Thoracic aorta (tissue), 2 donors: ENCODE measurements around the gene MARK3. TPM values are rescaled to one million over a fixed set of nuclear protein-coding genes. Genes with fewer than 3 reads are reported as not detected.

Experiments used
- ATAC-seq: fragments of 150-250 bp; one replicate; pipeline ENCODE4 v1.8.0; 2017; ENCODE audit warnings: low read depth; ENCODE audit not compliant: insufficient number of reproducible peaks, low FRiP score
- DNase-seq: peaks from one replicate; pipeline ENCODE4 v3.0.0-alpha.2; 2020; ENCODE audit warnings: low spot score
- H3K27ac ChIP-seq, 2 donors: fragments of 200-600 bp; sonication (generic); 1 replicate in 1 of 2; 2 replicates in 1 of 2; pipeline ENCODE4 v1.5.1; 2016; ENCODE audit warnings: mild to moderate bottlenecking in 2 of 2, moderate library complexity in 2 of 2
- H3K27me3 ChIP-seq: fragments of 200-600 bp; sonication (generic); replicated peaks from 2 replicates; pipeline ENCODE4 v1.6.0; 2016; ENCODE audit warnings: mild to moderate bottlenecking; ENCODE audit not compliant: insufficient read depth
- H3K36me3 ChIP-seq: fragments of 200-600 bp; sonication (generic); one replicate; pipeline ENCODE4 v1.5.1; 2016
- H3K4me1 ChIP-seq, 2 donors: fragments of 200-600 bp; sonication (generic); 1 replicate in 1 of 2; 2 replicates in 1 of 2; pipeline versions ENCODE4 v1.5.1 to v1.6.0; 2016; ENCODE audit warnings: low read depth in 2 of 2, mild to moderate bottlenecking in 1 of 2; ENCODE audit not compliant: control insufficient read depth in 1 of 2
- H3K4me3 ChIP-seq: fragments of 200-600 bp; sonication (generic); 2 replicates; pipeline ENCODE4 v1.5.1; 2016; ENCODE audit warnings: mild to moderate bottlenecking
- H3K9me3 ChIP-seq: fragments of 200-600 bp; sonication (generic); 2 replicates; pipeline ENCODE4 v1.5.1; 2016
- total RNA-seq, 2 donors: library from RNA; depleted of rRNA; stranded (reverse); fragments of >200 nt; gene quantifications; one replicate each; pipeline versions ENCODE4 v1.1.0 to v1.2.3, GENCODE V29; 2016
- TF ChIP-seq, protein P1 (sequence below): fragments of 200-600 bp; sonication (generic); IDR thresholded peaks from one replicate; pipeline ENCODE4 v1.5.1; 2019; ENCODE audit warnings: antibody characterized with exemption

The MARK3 gene
- total RNA-seq = 100 to 1,000 TPM in 1 of 2 donors, 10 to 100 TPM in 1; 77.6 to 133 TPM

DNA sequence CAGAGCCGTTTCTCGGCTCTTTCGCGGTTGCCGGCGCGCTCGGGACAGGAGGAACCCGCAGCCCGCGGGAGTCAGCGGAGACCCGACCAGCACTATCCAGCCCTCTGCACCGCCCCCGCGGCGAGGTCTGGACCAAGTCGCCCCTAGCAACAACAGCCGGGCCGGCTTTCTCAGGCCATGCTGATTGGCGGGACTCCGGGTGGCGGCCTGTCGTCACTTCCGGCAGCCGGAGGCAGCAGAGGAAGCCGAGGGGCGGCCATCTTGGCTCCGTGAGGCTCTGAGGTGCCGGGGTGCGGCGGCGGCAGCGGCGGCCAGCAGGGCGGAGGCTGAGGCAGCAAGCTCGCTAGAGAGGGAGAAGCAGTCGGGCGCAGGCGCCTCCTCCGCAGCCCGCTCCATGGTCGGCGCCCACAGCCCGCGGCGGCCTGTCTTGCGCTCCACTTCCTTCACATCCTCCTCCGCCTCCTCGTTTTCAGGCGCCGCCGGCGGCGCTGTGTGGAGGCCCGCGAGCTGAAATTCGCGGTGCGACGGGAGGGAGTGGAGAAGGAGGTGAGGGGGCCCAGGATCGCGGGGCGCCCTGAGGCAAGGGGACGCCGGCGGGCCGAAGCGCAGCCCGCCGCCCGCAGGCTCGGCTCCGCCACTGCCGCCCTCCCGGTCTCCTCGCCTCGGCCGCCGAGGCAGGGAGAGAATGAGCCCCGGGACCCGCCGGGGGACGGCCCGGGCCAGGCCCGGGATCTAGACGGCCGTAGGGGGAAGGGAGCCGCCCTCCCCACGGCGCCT, at the start of gene MARK3:
Gene MARK3, plus strand, starts transcription at position 264 of the 777 bp plus-strand sequence. CDS start 615 bp downstream, outside the sequence.
- peak; percentile 94 for DNase-seq
- TF ChIP-seq, protein P1, sequence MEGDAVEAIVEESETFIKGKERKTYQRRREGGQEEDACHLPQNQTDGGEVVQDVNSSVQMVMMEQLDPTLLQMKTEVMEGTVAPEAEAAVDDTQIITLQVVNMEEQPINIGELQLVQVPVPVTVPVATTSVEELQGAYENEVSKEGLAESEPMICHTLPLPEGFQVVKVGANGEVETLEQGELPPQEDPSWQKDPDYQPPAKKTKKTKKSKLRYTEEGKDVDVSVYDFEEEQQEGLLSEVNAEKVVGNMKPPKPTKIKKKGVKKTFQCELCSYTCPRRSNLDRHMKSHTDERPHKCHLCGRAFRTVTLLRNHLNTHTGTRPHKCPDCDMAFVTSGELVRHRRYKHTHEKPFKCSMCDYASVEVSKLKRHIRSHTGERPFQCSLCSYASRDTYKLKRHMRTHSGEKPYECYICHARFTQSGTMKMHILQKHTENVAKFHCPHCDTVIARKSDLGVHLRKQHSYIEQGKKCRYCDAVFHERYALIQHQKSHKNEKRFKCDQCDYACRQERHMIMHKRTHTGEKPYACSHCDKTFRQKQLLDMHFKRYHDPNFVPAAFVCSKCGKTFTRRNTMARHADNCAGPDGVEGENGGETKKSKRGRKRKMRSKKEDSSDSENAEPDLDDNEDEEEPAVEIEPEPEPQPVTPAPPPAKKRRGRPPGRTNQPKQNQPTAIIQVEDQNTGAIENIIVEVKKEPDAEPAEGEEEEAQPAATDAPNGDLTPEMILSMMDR = peak; percentile 34
- peak within 1 kb of the TSS; percentile 96 for H3K4me3 ChIP-seq
- H3K9me3 ChIP-seq = no peaks in the 10 kb centered on the region
- peak within 1 kb of the TSS; percentile 95 to 98 for H3K27ac ChIP-seq
- no peaks in the 10 kb centered on the region for H3K36me3 ChIP-seq
- H3K27me3 ChIP-seq = no peaks in the 10 kb centered on the region
- peaks cover 23 to 32% of the 10 kb centered on the region in 2 donors for H3K4me1 ChIP-seq
- peak; percentile 96 for ATAC-seq

DNA sequence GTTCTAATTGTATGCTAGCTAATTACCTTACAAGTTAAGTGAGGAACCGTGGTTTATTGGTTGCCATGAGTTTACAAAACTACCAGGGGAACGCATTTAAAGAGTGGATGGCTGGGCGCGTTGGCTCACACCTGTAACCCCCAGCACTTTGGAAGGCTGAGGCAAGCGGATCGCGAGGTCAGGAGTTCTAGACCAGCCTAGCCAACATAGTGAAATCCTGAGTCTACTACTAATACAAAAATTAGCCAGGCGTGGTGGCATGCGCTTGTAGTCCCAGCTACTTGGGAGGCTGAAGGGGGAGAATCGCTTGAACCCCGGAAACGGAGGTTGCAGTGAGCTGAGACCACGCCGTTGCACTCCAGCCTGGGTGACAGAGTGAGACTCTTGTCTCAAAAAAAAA, 49.0 kb upstream of the MARK3 start:
- no peaks in the 10 kb centered on the region for H3K27me3 ChIP-seq
- TF ChIP-seq, protein P1 = no peak
- H3K36me3 ChIP-seq = peaks cover 56% of the 10 kb centered on the region
- no peak overlapping the region for H3K27ac ChIP-seq
- no peaks in the 10 kb centered on the region for H3K9me3 ChIP-seq
- ATAC-seq (no peak), DNase-seq (no peak)
- no peak overlapping the region for H3K4me3 ChIP-seq
- peaks cover 12 to 34% of the 10 kb centered on the region in 2 donors for H3K4me1 ChIP-seq

DNA sequence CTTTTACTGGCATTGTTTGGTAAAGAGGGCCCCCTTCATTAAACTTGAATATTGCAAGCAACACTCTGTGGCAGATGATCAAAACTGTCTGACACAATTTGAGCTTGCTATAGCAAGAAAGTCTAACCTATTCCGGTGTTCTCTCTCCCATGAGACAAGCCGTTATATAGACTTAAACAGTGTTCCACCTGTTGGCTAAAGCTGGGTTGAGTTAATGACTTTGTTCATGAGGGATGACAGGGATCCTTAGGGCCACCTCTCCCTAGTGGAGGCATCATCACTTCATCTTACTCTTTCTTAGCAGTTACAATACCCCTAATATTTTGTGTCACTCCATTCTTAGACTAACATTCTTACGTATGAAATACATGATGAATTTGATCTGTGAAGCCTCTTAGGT, 47.4 kb upstream of the MARK3 start:
- DNase-seq (no peak), ATAC-seq (no peak)

DNA sequence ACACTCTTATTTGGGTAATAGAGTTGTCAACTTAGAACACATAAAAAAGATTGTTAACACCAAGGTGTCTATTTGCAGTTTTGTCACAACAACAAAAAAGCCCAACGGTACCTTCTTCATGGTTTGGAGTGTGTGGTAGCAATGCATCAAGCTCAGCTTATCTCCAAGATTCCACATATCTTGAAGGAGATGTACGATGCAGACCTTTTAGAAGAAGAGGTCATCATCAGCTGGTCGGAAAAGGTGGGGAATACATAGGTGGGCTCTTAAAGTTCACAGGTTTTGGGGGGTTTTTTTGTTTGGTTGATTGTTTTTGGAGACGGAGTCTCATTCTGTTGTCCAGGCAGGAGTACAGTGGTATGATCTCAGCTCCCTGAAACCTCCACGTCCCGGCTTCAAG, 45.7 kb upstream of the MARK3 start:
- TF ChIP-seq, protein P1 = no peak
- Histone ChIP-seq H3K4me3 (no peak overlapping the region), H3K27ac (no peak overlapping the region), H3K36me3 (peaks cover 72% of the 10 kb centered on the region), H3K4me1 (peaks cover 9 to 22% of the 10 kb centered on the region in 2 donors), H3K27me3 (no peaks in the 10 kb centered on the region), H3K9me3 (no peaks in the 10 kb centered on the region)
- ATAC-seq (no peak), DNase-seq (no peak)

More for the DNA sequence above, 47.4 kb upstream of the MARK3 start:
- H3K9me3 ChIP-seq = no peaks in the 10 kb centered on the region
- TF ChIP-seq, protein P1 = no peak
- peaks cover 11 to 26% of the 10 kb centered on the region in 2 donors for H3K4me1 ChIP-seq
- no peak overlapping the region for H3K4me3 ChIP-seq
- H3K27ac ChIP-seq = no peak overlapping the region
- H3K27me3 ChIP-seq = no peaks in the 10 kb centered on the region
- H3K36me3 ChIP-seq = peaks cover 71% of the 10 kb centered on the region

DNA sequence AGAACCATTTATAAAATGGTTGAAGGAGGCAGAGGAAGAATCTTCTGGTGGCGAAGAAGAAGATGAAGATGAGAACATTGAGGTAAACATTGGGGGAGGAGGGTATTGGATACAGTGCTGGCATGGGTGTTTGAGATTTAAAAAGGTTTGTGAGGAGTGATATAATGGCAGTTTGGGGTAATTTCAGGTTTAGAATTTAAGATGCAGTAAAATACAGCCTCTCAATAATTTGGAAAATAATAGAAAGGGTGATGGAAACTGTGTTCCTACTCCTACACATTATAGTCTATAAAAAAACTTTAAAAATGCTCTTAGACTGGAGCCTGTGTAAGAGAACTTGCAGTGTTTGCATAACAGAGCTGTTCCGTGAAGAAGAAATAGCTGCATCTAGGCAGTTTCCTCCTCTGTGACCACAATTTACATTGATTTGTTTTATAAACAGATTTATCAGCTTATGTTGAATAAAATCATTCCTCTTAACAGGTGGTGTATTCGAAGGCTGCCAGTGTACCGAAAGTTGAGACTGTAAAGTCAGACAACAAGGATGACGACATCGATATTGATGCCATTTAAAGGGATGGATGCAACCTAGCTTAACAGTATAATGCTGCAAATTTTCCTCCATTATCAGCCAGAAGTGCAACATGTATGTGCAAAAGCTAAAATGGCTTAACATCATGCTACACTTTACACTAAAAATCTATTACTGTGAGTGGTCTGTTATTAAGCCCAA, 44.6 kb upstream of the MARK3 start:
- DNase-seq (no peak), ATAC-seq (no peak)
- no peak overlapping the region for H3K4me3 ChIP-seq
- H3K36me3 ChIP-seq = peaks cover 71% of the 10 kb centered on the region
- TF ChIP-seq, protein P1 = no peak
- H3K9me3 ChIP-seq = no peaks in the 10 kb centered on the region
- H3K27ac ChIP-seq = no peak overlapping the region
- no peaks in the 10 kb centered on the region for H3K27me3 ChIP-seq
- peaks cover 7 to 18% of the 10 kb centered on the region in 2 donors for H3K4me1 ChIP-seq
